Ovary (tissue), 9 donors: ENCODE measurements around the gene USH2A. TPM values are rescaled to one million over a fixed set of nuclear protein-coding genes. Genes with fewer than 3 reads are reported as not detected.
"Not testable (repeated sequence)": the region's sequence is repeated elsewhere in the genome, so short reads cannot be mapped to it uniquely, and the experiment has no call there.

Experiments used
- DNase-seq, 5 donors: peaks; one replicate each; pipeline ENCODE4 v3.0.0-alpha.2; 2019 to 2020
- H3K27ac ChIP-seq, 2 donors: fragments of 200-600 bp; one replicate each; pipeline versions ENCODE4 v1.5.1 to v1.8.0; 2019 to 2022
- H3K27me3 ChIP-seq: fragments of 200-600 bp; one replicate; pipeline ENCODE4 v1.8.0; 2022
- H3K36me3 ChIP-seq: fragments of 200-600 bp; sonication (generic); one replicate; pipeline ENCODE4 v1.5.1; 2019
- H3K4me1 ChIP-seq: one replicate; pipeline ENCODE4 v1.8.1; 2013; ENCODE audit warnings: mild to moderate bottlenecking, moderate library complexity; ENCODE audit not compliant: insufficient read depth
- H3K4me3 ChIP-seq: fragments of 200-600 bp; sonication (generic); one replicate; pipeline ENCODE4 v1.5.1; 2017
- H3K9me3 ChIP-seq, 2 donors: fragments of 200-600 bp in 1 of 2; sonication (generic) in 1 of 2; one replicate each; pipeline versions ENCODE4 v1.5.1 to v1.8.1; 2013 to 2019; ENCODE audit warnings: mild to moderate bottlenecking in 1 of 2, moderate library complexity in 1 of 2
- CTCF ChIP-seq, 3 donors: fragments of 450-650 bp in 2 of 3; fragments of 200-600 bp in 1 of 3; IDR thresholded peaks; one replicate each; pipeline versions ENCODE4 v1.5.1 to v1.8.0; 2016 to 2022; ENCODE audit warnings: antibody characterized with exemption in 3 of 3, mild to moderate bottlenecking in 1 of 3
- EP300 ChIP-seq: sonication (generic); formaldehyde crosslinking; IDR thresholded peaks from one replicate; pipeline ENCODE4 v1.6.1; 2017; ENCODE audit warnings: antibody characterized with exemption
- POLR2A ChIP-seq: fragments of 450-650 bp; IDR thresholded peaks from one replicate; pipeline ENCODE4 v1.6.1; 2017; ENCODE audit warnings: antibody characterized with exemption, mild to moderate bottlenecking, moderate library complexity
- WGBS, 3 donors: extraction: QIAGEN DNeasy Blood & Tissue Kit in 1 of 3; methylation state at CpG; one replicate each; pipeline versions ENCODE4 v1.1.5 to v1.1.7; 2013 to 2017; 5-methylcytosine and 5-hydroxymethylcytosine counted together
- intact Hi-C, 4 donors: fragments of 100-400 bp; cut with DNase I; formaldehyde crosslinking; loops; one replicate each; pipeline versions ENCODE4 v1.11.0 to v1.15.1; 2022 to 2023
- polyA plus RNA-seq, 2 donors: library from polyadenylated mRNA; stranded (reverse); fragments of 200-250 nt in 1 of 2; fragments of 350-450 nt in 1 of 2; fragmentation: Illumina TruSeq in 1 of 2; extraction: RNeasy Lipid Tissue Mini Kit (QIAGEN cat#74804) in 1 of 2; gene quantifications; one replicate each; pipeline ENCODE4 v1.2.3, GENCODE V29; 2013 to 2014
- total RNA-seq, 7 donors: library from RNA; depleted of rRNA in 2 of 7; stranded (reverse); fragments of >200 nt in 2 of 7; fragmentation: NEBNext Ultra II Directional in 3 of 7; extraction: Animal tissue kit (Norgen Biotek cat#: 25700) in 3 of 7; gene quantifications; one replicate each; pipeline versions ENCODE4 v1.1.0 to v1.2.4, GENCODE V29; 2016 to 2023
- donor health status: DM: no; HTN: no; CAD: no; lungs with moderate emphysema.
- donor health status: DM: no; HTN: no; CAD: no.
- donor health status: Bipolar disorder and iron deficiency.
- donor health status: DM: yes; HTN: yes; CAD: no.
- donor health status: DM: no; HTN: no; CAD: no.
- donor health status: DM: yes; HTN: yes; CAD: no.

The USH2A gene
- total and polyA plus RNA-seq, 9 donors: 0.01 to 0.11 TPM; not detected in 7

DNA sequence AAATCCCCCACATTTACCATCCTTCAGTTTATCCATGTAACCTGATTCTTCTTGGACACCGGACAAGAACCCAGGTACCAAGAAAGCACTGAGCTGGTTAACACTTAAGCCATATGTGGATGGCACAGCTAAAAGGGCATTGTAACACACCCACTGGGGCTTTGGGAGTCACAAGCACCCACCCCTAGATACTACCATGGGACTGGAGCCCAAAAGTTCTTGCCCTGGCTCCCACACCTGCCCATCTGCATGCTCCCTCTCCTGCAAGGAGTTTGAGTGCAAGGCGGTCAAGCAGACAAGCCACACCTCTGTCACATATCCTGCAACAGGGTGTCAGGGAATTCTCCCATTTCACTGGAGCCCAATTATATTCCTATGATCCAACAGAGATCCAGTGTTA is 270.1 kb downstream of the USH2A start:
- no peak overlapping the region for H3K27ac ChIP-seq
- TF ChIP-seq CTCF (IDR thresholded peaks at IDR 0.05): no peak
- no peak for TF ChIP-seq POLR2A
- no peak for TF ChIP-seq EP300
- no peaks in the 10 kb centered on the region for H3K36me3 ChIP-seq
- intact Hi-C loops: no loop called here
- WGBS, 3 donors: 91 to 97% (median 95%) methylated on average over 2 of the region's 2 CpGs
- H3K4me1 ChIP-seq: no peaks in the 10 kb centered on the region
- H3K27me3 ChIP-seq: no peaks in the 10 kb centered on the region
- H3K9me3 ChIP-seq: no peaks in the 10 kb centered on the region
- no peak for DNase-seq
- no peak overlapping the region for H3K4me3 ChIP-seq

DNA sequence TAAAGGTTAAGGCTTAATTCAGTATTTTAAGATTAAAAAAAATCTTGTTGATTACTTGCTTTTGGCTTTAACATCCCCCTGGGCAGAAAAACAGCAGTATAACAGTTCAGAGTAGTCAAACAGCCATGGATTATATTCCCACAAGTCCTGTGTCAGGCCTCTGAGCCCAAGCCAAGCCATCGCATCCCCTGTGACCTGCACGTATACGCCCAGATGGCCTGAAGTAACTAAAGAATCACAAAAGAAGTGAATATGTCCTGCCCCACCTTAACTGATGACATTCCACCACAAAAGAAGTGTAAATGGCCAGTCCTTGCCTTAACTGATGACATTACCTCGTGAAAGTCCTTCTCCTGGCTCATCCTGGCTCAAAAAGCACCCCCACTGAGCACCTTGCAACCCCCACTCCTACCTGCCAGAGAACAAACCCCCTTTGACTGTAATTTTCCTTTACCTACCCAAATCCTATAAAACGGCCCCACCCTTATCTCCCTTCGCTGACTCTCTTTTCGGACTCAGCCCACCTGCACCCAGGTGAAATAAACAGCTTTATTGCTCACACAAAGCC is 277.7 kb downstream of the USH2A start:
- DNase-seq, H3K4me3 ChIP-seq, intact Hi-C loops, H3K4me1 ChIP-seq, H3K9me3 ChIP-seq, H3K36me3 ChIP-seq, H3K27ac ChIP-seq, H3K27me3 ChIP-seq: not testable (repeated sequence)
- 62 to 81% (median 78%) methylated on average over 4 to 7 of the region's 7 CpGs for WGBS, 3 donors

DNA sequence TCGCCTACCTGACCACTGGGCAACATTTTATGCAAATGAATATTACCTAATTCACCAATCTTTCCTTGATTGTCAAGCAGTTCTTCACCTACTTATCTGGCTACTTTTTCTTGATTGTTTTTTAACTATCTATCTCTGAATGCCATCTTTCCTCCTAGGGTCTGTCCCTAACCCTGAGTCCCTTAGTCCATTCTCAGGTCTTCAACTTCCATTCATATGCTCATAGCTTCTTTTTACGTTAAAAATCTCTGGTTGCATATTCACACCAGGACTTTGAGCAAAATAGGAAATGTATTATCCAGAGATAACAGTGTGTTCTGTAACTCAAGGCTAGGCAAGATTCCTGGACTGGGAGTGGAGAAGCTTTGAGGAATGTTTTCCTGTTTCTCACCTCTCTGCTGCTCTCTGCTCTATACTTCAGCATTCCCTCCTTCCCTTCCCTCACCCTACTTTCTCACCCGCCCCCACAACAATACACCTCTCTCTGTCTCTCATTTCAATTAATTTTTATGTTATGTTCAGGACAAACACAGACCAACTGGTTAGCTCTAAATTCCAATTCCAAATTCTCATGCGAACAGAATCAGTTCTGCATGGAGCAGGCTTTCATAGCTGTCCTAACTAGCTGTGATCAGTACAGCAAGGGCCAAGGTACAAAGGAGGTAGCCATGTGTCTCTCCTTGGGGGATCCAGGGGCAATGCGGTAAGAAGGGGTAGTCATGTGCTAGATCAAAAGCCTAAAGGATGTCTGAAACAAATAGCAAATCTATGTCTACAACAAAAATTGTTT is 278.4 kb downstream of the USH2A start:
- Histone ChIP-seq H3K4me3 (no peak overlapping the region), H3K4me1 (no peaks in the 10 kb centered on the region), H3K27me3 (no peaks in the 10 kb centered on the region), H3K27ac (no peak overlapping the region), H3K36me3 (no peaks in the 10 kb centered on the region), H3K9me3 (no peaks in the 10 kb centered on the region)
- DNase-seq: no peak
- intact Hi-C loops: no loop called here
- no peak for TF ChIP-seq EP300
- no peak for TF ChIP-seq POLR2A
- WGBS, 3 donors: 60 to 68% (median 64%) methylated on average over 5 of the region's 5 CpGs

- intact Hi-C loops: no loop called here
- TF ChIP-seq POLR2A: no peak
- H3K4me3 ChIP-seq: no peak overlapping the region
- no peak overlapping the region for H3K27ac ChIP-seq
- no peak for DNase-seq
- WGBS, 3 donors: 50 to 64% (median 51%) methylated on average over 2 of the region's 2 CpGs
- H3K36me3 ChIP-seq: no peaks in the 10 kb centered on the region
- no peaks in the 10 kb centered on the region for H3K4me1 ChIP-seq
- H3K27me3 ChIP-seq: no peaks in the 10 kb centered on the region
- H3K9me3 ChIP-seq: no peaks in the 10 kb centered on the region
Measured at GRCh38 chr1:216142921-216143320, 280.3 kb downstream of the USH2A start.

DNA sequence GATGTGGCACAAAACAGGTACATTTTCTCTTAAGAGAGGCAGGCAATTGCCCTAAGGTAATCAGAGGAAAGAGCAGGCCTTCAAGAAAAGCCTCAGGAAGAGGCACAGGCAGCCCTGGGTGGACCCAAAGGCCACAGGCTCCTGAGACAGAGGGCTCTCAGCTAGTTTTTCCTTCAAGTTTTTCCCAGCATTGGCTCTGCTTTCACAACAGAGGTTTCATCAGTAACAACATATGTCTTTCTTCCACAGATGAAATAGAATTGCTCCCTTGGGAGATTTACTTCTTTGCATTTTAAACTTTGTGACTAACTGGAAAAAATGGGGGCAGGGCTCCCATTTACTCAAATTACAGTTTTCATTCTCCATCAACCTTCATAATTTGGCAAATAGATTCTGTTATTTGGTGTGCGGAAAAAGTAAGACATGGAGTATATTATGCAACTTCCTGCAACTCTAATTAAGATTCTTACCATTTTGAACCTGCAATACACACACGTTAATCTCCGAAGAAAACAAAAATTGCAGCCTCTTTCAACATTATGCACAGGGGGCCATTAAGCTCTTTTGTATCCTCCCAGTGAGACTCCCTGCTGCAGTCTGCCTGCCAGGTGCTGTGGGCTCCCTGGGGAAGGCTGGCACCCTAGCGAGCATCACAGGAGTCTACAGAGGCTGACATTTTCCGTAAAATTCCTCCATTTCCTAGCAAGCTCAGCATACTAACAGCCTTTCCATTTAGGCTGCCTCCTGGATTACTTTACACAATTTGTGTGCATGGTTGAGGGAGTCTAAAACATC is 282.3 kb downstream of the USH2A start:
- no peaks in the 10 kb centered on the region for H3K4me1 ChIP-seq
- no peak for TF ChIP-seq EP300
- TF ChIP-seq CTCF (IDR thresholded peaks at IDR 0.05): no peak
- no peak for TF ChIP-seq POLR2A
- H3K27me3 ChIP-seq: no peaks in the 10 kb centered on the region
- no peaks in the 10 kb centered on the region for H3K9me3 ChIP-seq
- H3K36me3 ChIP-seq: no peaks in the 10 kb centered on the region
- 51 to 59% (median 58%) methylated on average over 5 of the region's 5 CpGs for WGBS, 3 donors
- intact Hi-C loops: no loop called here
- H3K4me3 ChIP-seq: no peak overlapping the region
- no peak for DNase-seq
- no peak overlapping the region for H3K27ac ChIP-seq
